C4-2B (cell line): Measurements from ENCODE around the gene RPL27.

Experiments used
- ZFX ChIP-seq: fragments of 450-650 bp; IDR thresholded peaks from 2 replicates; pipeline ENCODE4 v1.6.1; 2017
- TF ChIP-seq, protein P1 (sequence below): fragments of 450-650 bp; conservative IDR thresholded peaks from 2 replicates; pipeline ENCODE4 v1.5.1; 2017; ENCODE audit warnings: mild to moderate bottlenecking

DNA sequence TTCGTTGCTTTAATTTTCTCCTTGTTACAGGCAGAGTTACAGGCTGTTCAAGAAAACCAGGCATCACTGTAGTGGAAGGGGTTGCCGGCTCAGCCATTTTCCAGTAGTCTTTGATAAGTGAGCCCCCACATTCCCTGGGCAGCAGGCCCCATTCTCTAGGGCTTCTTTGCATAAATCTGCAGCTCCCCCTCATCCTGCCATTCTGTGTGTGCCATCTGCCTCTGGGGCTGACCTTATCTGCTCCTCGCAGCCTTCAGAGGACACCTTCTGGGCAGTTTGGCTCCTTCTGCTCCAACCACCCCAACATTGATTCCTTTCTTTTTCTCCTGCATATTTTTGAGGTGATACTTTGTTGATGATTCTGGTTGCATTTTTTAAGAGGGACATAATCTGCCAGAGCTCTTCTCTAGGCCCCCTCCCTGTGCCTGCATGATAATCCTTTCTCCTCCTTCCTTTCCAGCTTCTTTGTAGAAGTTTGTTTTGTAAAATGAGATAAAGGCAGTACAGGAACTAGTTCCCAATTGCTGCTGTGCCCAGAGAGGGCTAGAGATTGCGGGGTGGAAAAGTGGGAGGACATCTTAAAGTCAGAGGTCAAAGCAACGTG, 43.9 kb downstream of the RPL27 start:
- TF ChIP-seq, protein P1, sequence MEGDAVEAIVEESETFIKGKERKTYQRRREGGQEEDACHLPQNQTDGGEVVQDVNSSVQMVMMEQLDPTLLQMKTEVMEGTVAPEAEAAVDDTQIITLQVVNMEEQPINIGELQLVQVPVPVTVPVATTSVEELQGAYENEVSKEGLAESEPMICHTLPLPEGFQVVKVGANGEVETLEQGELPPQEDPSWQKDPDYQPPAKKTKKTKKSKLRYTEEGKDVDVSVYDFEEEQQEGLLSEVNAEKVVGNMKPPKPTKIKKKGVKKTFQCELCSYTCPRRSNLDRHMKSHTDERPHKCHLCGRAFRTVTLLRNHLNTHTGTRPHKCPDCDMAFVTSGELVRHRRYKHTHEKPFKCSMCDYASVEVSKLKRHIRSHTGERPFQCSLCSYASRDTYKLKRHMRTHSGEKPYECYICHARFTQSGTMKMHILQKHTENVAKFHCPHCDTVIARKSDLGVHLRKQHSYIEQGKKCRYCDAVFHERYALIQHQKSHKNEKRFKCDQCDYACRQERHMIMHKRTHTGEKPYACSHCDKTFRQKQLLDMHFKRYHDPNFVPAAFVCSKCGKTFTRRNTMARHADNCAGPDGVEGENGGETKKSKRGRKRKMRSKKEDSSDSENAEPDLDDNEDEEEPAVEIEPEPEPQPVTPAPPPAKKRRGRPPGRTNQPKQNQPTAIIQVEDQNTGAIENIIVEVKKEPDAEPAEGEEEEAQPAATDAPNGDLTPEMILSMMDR = no peak
- TF ChIP-seq ZFX = no peak
